Mesenchymal stem cell (in vitro differentiated cells and primary cell): Measurements from ENCODE around the gene STIM1.
A peak's percentile ranks its signal among the peaks of the same experiment; 100 is the strongest.

Experiments
- DNase-seq: peaks from one replicate; pipeline ENCODE4 v3.0.0-alpha.2; 2013
- H2AFZ ChIP-seq: one replicate; pipeline ENCODE4 v1.6.1; 2013; ENCODE audit warnings: low read depth, mild to moderate bottlenecking, control low read depth, inconsistent platforms, low read length, moderate library complexity
- H2AK5ac ChIP-seq: 2 replicates; pipeline ENCODE4 v1.6.1; 2013; ENCODE audit warnings: low read length, moderate library complexity, mild to moderate bottlenecking, inconsistent platforms; ENCODE audit not compliant: severe bottlenecking
- H2BK120ac ChIP-seq: one replicate; pipeline ENCODE4 v1.6.1; 2013; ENCODE audit warnings: low read depth, mild to moderate bottlenecking, inconsistent platforms, low read length, moderate library complexity
- H2BK12ac ChIP-seq, 2 experiments: one replicate each; pipeline ENCODE4 v1.6.1; 2013; ENCODE audit warnings: inconsistent platforms in 2 of 2, low read length in 2 of 2, mild to moderate bottlenecking in 2 of 2, moderate library complexity in 2 of 2, control low read depth in 1 of 2
- H2BK15ac ChIP-seq: one replicate; pipeline ENCODE4 v1.6.1; 2013; ENCODE audit warnings: mild to moderate bottlenecking, low read depth, inconsistent platforms; ENCODE audit not compliant: poor library complexity, severe bottlenecking
- H2BK5ac ChIP-seq: 2 replicates; pipeline ENCODE4 v1.6.1; 2013; ENCODE audit warnings: low read depth, mild to moderate bottlenecking, low read length, control low read depth, inconsistent platforms; ENCODE audit not compliant: poor library complexity, severe bottlenecking
- H3K14ac ChIP-seq, 2 experiments: one replicate each; pipeline ENCODE4 v1.6.1; 2013; ENCODE audit warnings: inconsistent platforms in 2 of 2, low read length in 2 of 2, control low read depth in 1 of 2, mild to moderate bottlenecking in 1 of 2, moderate library complexity in 1 of 2
- H3K18ac ChIP-seq, 2 experiments: one replicate each; pipeline ENCODE4 v1.6.1; 2013; ENCODE audit warnings: inconsistent platforms in 2 of 2, low read length in 2 of 2, control low read depth in 1 of 2, low read depth in 1 of 2, mild to moderate bottlenecking in 1 of 2
- H3K23ac ChIP-seq, 2 experiments: one replicate each; pipeline ENCODE4 v1.6.1; 2013; ENCODE audit warnings: inconsistent platforms in 2 of 2, low read length in 2 of 2, mild to moderate bottlenecking in 2 of 2, moderate library complexity in 2 of 2, control low read depth in 1 of 2
- H3K27ac ChIP-seq: 2 replicates; pipeline ENCODE4 v1.5.1; 2013; ENCODE audit warnings: mild to moderate bottlenecking, moderate library complexity, low read length, control low read depth, inconsistent platforms; ENCODE audit not compliant: poor library complexity, severe bottlenecking
- H3K27me3 ChIP-seq, 2 experiments: 2 replicates each; pipeline versions ENCODE4 v1.6.1 to v1.7.0; 2013; ENCODE audit warnings: low read length in 2 of 2, mild to moderate bottlenecking in 2 of 2, moderate library complexity in 2 of 2, control low read depth in 1 of 2, inconsistent platforms in 1 of 2; ENCODE audit not compliant: control insufficient read depth in 1 of 2, insufficient read depth in 1 of 2
- H3K36me3 ChIP-seq, 2 experiments: 2 replicates each; pipeline versions ENCODE4 v1.6.1 to v1.7.0; 2013; ENCODE audit warnings: low read length in 2 of 2, control low read depth in 1 of 2, inconsistent platforms in 1 of 2, low read depth in 1 of 2, mild to moderate bottlenecking in 1 of 2; ENCODE audit not compliant: insufficient read depth in 2 of 2, control insufficient read depth in 1 of 2
- H3K4ac ChIP-seq, 2 experiments: one replicate each; pipeline ENCODE4 v1.6.1; 2013; ENCODE audit warnings: inconsistent platforms in 2 of 2, low read length in 2 of 2, mild to moderate bottlenecking in 2 of 2, moderate library complexity in 2 of 2, control low read depth in 1 of 2, low read depth in 1 of 2
- H3K4me1 ChIP-seq: 2 replicates; pipeline ENCODE4 v1.6.1; 2013; ENCODE audit warnings: low read depth, low read length, control low read depth; ENCODE audit not compliant: control insufficient read depth, insufficient read depth
- H3K4me2 ChIP-seq: 2 replicates; pipeline ENCODE4 v1.6.1; 2013; ENCODE audit warnings: low read length, mild to moderate bottlenecking, inconsistent platforms; ENCODE audit not compliant: poor library complexity, severe bottlenecking
- H3K4me3 ChIP-seq, 2 experiments: 2 replicates each; pipeline versions ENCODE4 v1.5.1 to v1.7.0; 2013; ENCODE audit warnings: low read length in 2 of 2, mild to moderate bottlenecking in 2 of 2, control low read depth in 1 of 2, low read depth in 1 of 2; ENCODE audit not compliant: insufficient read depth in 1 of 2
- H3K79me1 ChIP-seq: replicated peaks from 2 replicates; pipeline ENCODE4 v1.6.1; 2013; ENCODE audit warnings: mild to moderate bottlenecking, control low read depth, low read length, inconsistent platforms; ENCODE audit not compliant: poor library complexity, severe bottlenecking
- H3K9ac ChIP-seq: 2 replicates; pipeline ENCODE4 v1.7.0; 2013; ENCODE audit warnings: mild to moderate bottlenecking, low read length, moderate library complexity
- H3K9me3 ChIP-seq: 2 replicates; pipeline ENCODE4 v1.7.0; 2013; ENCODE audit warnings: mild to moderate bottlenecking, low read length; ENCODE audit not compliant: control insufficient read depth
- H4K8ac ChIP-seq: one replicate; pipeline ENCODE4 v1.6.1; 2013; ENCODE audit warnings: inconsistent platforms, mild to moderate bottlenecking, low read length, moderate library complexity
- H4K91ac ChIP-seq: one replicate; pipeline ENCODE4 v1.6.1; 2013; ENCODE audit warnings: mild to moderate bottlenecking, low read length, inconsistent platforms
- WGBS: methylation state at CpG from one replicate; pipeline ENCODE4 v1.1.7; 2013; ENCODE audit warnings: mixed read lengths; 5-methylcytosine and 5-hydroxymethylcytosine counted together

STIM1 gene

GRCh38 chr11:3969200-3969599 lies 113.7 kb downstream of the STIM1 start:
- no peak for DNase-seq
- H3K9ac ChIP-seq: no peak overlapping the region
- H3K23ac ChIP-seq: no peak overlapping the region
- H3K14ac ChIP-seq: no peak overlapping the region
- no peaks in the 10 kb centered on the region for H3K27me3 ChIP-seq
- no peak overlapping the region for H2BK15ac ChIP-seq
- H2BK12ac ChIP-seq: no peak overlapping the region
- H3K18ac ChIP-seq: no peak overlapping the region
- H3K36me3 ChIP-seq: peaks cover 2 to 6% of the 10 kb centered on the region in 2 experiments
- H3K4me1 ChIP-seq: peaks cover 1% of the 10 kb centered on the region
- no peak overlapping the region for H3K27ac ChIP-seq
- no peak overlapping the region for H3K4me3 ChIP-seq
- no peak overlapping the region for H4K91ac ChIP-seq
- H2BK5ac ChIP-seq: no peak overlapping the region
- 98% methylated on average over 2 of the region's 3 CpGs for WGBS
- H2AFZ ChIP-seq: no peak overlapping the region
- no peak overlapping the region for H4K8ac ChIP-seq
- no peak overlapping the region for H3K4ac ChIP-seq
- H2BK120ac ChIP-seq: no peak overlapping the region
- no peak overlapping the region for H2AK5ac ChIP-seq
- H3K79me1 ChIP-seq: peaks cover 22% of the 10 kb centered on the region
- no peak overlapping the region for H3K4me2 ChIP-seq
- H3K9me3 ChIP-seq: no peaks in the 10 kb centered on the region

GRCh38 chr11:3969613-3970012 lies 114.1 kb downstream of the STIM1 start:
- H2AK5ac ChIP-seq: no peak overlapping the region
- H4K91ac ChIP-seq: no peak overlapping the region
- 87% methylated on average over 1 of the region's 1 CpG for WGBS
- no peak overlapping the region for H3K27ac ChIP-seq
- no peak overlapping the region for H2BK15ac ChIP-seq
- peaks cover 24% of the 10 kb centered on the region for H3K79me1 ChIP-seq
- no peak overlapping the region for H3K18ac ChIP-seq
- no peak overlapping the region for H3K4me2 ChIP-seq
- H3K14ac ChIP-seq: no peak overlapping the region
- H3K4ac ChIP-seq: no peak overlapping the region
- no peak overlapping the region for H2AFZ ChIP-seq
- no peak overlapping the region for H2BK5ac ChIP-seq
- no peaks in the 10 kb centered on the region for H3K4me1 ChIP-seq
- no peaks in the 10 kb centered on the region for H3K9me3 ChIP-seq
- peaks cover 2 to 6% of the 10 kb centered on the region in 2 experiments for H3K36me3 ChIP-seq
- DNase-seq: no peak
- no peak overlapping the region for H3K4me3 ChIP-seq
- no peaks in the 10 kb centered on the region for H3K27me3 ChIP-seq
- no peak overlapping the region for H2BK120ac ChIP-seq
- no peak overlapping the region for H3K23ac ChIP-seq
- no peak overlapping the region for H4K8ac ChIP-seq
- H3K9ac ChIP-seq: no peak overlapping the region
- no peak overlapping the region for H2BK12ac ChIP-seq

- Histone ChIP-seq H4K91ac (no peak overlapping the region), H3K27ac (no peak overlapping the region), H3K79me1 (peaks cover 24% of the 10 kb centered on the region), H3K23ac (no peak overlapping the region), H3K36me3 (peaks cover 2 to 6% of the 10 kb centered on the region in 2 experiments), H2AK5ac (no peak overlapping the region), H3K4me1 (no peaks in the 10 kb centered on the region), H3K4me2 (no peak overlapping the region), H2BK12ac (no peak overlapping the region), H3K4me3 (no peak overlapping the region), H2AFZ (no peak overlapping the region), H3K27me3 (no peaks in the 10 kb centered on the region), H3K9ac (no peak overlapping the region), H3K14ac (no peak overlapping the region), H3K18ac (peak overlapping the region in 1 of 2 experiments; percentile 65), H2BK5ac (no peak overlapping the region), H4K8ac (no peak overlapping the region), H2BK120ac (no peak overlapping the region), H2BK15ac (no peak overlapping the region), H3K4ac (no peak overlapping the region), H3K9me3 (no peaks in the 10 kb centered on the region)
- DNase-seq: no peak
- 100% methylated on average over 2 of the region's 2 CpGs for WGBS
These were observed 114.6 kb downstream of the STIM1 start for GRCh38 chr11:3970108-3970507.

- no peak overlapping the region for H3K4me3 ChIP-seq
- no peak overlapping the region for H3K27ac ChIP-seq
- DNase-seq: peak; percentile 53
- H3K9ac ChIP-seq: no peak overlapping the region
- no peak overlapping the region for H2BK15ac ChIP-seq
- H2BK5ac ChIP-seq: no peak overlapping the region
- H3K23ac ChIP-seq: no peak overlapping the region
- no peak overlapping the region for H3K18ac ChIP-seq
- no peak overlapping the region for H2AK5ac ChIP-seq
- peaks cover 2 to 6% of the 10 kb centered on the region in 2 experiments for H3K36me3 ChIP-seq
- H4K91ac ChIP-seq: no peak overlapping the region
- H4K8ac ChIP-seq: no peak overlapping the region
- no peak overlapping the region for H2AFZ ChIP-seq
- peaks cover 22% of the 10 kb centered on the region for H3K79me1 ChIP-seq
- H3K9me3 ChIP-seq: no peaks in the 10 kb centered on the region
- no peaks in the 10 kb centered on the region for H3K4me1 ChIP-seq
- no peak overlapping the region for H3K4ac ChIP-seq
- H3K27me3 ChIP-seq: no peaks in the 10 kb centered on the region
- 100% methylated on average over 1 of the region's 2 CpGs for WGBS
- no peak overlapping the region for H2BK12ac ChIP-seq
- H3K4me2 ChIP-seq: no peak overlapping the region
- no peak overlapping the region for H3K14ac ChIP-seq
- no peak overlapping the region for H2BK120ac ChIP-seq
These were observed 116.4 kb downstream of the STIM1 start for GRCh38 chr11:3971756-3972404.
